ENCODE results near the gene CTDP1.

The CTDP1 gene

GRCh38 chr18:79644666-79645057 is 34.9 kb upstream of the CTDP1 start:
- no peak for DNase-seq (ENCODE audit: low spot score)

- DNase-seq (ENCODE audit: low spot score) = no peak
These were observed 34.2 kb upstream of the CTDP1 start for GRCh38 chr18:79645291-79645983.

GRCh38 chr18:79647307-79647706 is 32.3 kb upstream of the CTDP1 start:
- no peak for DNase-seq (ENCODE audit: low spot score)

- DNase-seq (ENCODE audit: low spot score) = no peak
These were observed 28.6 kb upstream of the CTDP1 start for GRCh38 chr18:79650959-79651358.

- peak; percentile 67 for DNase-seq (ENCODE audit: low spot score)
These were observed 22.1 kb upstream of the CTDP1 start for GRCh38 chr18:79657342-79657996.

- no peak for DNase-seq (ENCODE audit: low spot score)
These were observed 21.2 kb upstream of the CTDP1 start for GRCh38 chr18:79658366-79658765.

GRCh38 chr18:79659733-79660132 is 19.9 kb upstream of the CTDP1 start:
- DNase-seq (ENCODE audit: low spot score) = no peak

- no peak for DNase-seq (ENCODE audit: low spot score)
These were observed 17.6 kb upstream of the CTDP1 start for GRCh38 chr18:79662034-79662433.

GRCh38 chr18:79662439-79662838 is 17.2 kb upstream of the CTDP1 start:
- no peak for DNase-seq (ENCODE audit: low spot score)

- DNase-seq (ENCODE audit: low spot score) = no peak
These were observed 15.0 kb upstream of the CTDP1 start for GRCh38 chr18:79664525-79665125.

- no peak for DNase-seq (ENCODE audit: low spot score)
These were observed 11.4 kb upstream of the CTDP1 start for GRCh38 chr18:79668203-79668602.

- DNase-seq (ENCODE audit: low spot score) = no peak
These were observed 6.9 kb upstream of the CTDP1 start for GRCh38 chr18:79672490-79673276.

GRCh38 chr18:79677221-79677620 is 2.4 kb upstream of the CTDP1 start:
- no peak for DNase-seq (ENCODE audit: low spot score)

GRCh38 chr18:79677840-79678239 is 1.8 kb upstream of the CTDP1 start:
- no peak for DNase-seq (ENCODE audit: low spot score)

GRCh38 chr18:79678665-79679551 is 695 bp upstream of the CTDP1 start:
- DNase-seq (ENCODE audit: low spot score) = peak; percentile 98

- no peak for DNase-seq (ENCODE audit: low spot score)
These were observed 687 bp downstream of the CTDP1 start for GRCh38 chr18:79680100-79680879.

GRCh38 chr18:79680891-79681339 is 1.3 kb downstream of the CTDP1 start:
- no peak for DNase-seq (ENCODE audit: low spot score)

- no peak for DNase-seq (ENCODE audit: low spot score)
These were observed 2.1 kb downstream of the CTDP1 start for GRCh38 chr18:79681484-79682387.

GRCh38 chr18:79682481-79682880 is 2.9 kb downstream of the CTDP1 start:
- no peak for DNase-seq (ENCODE audit: low spot score)

Data from iPS-NIHi11 (cell line).